BLaER1 (cell line): Measurements from ENCODE around the gene PLCG1.

ENCODE experiments used
- H3K27ac ChIP-seq: shearing (Covaris generic); formaldehyde crosslinking; 2 replicates; pipeline ENCODE4 v1.8.1; 2022
- H3K27me3 ChIP-seq: shearing (Covaris generic); formaldehyde crosslinking; 2 replicates; pipeline ENCODE4 v1.8.1; 2022
- H3K36me3 ChIP-seq: shearing (Covaris generic); formaldehyde crosslinking; 2 replicates; pipeline ENCODE4 v1.8.1; 2022
- H3K4me1 ChIP-seq: shearing (Covaris generic); formaldehyde crosslinking; 2 replicates; pipeline ENCODE4 v1.8.1; 2022
- H3K4me2 ChIP-seq: shearing (Covaris generic); formaldehyde crosslinking; 2 replicates; pipeline ENCODE4 v1.8.1; 2022
- H3K4me3 ChIP-seq: shearing (Covaris generic); formaldehyde crosslinking; 2 replicates; pipeline ENCODE4 v1.8.1; 2022
- H3K9ac ChIP-seq: shearing (Covaris generic); formaldehyde crosslinking; 2 replicates; pipeline ENCODE4 v1.8.1; 2022
- H3K9me3 ChIP-seq: shearing (Covaris generic); formaldehyde crosslinking; 2 replicates; pipeline ENCODE4 v1.8.1; 2022
- H4K20me1 ChIP-seq: shearing (Covaris generic); formaldehyde crosslinking; 2 replicates; pipeline ENCODE4 v1.8.1; 2022
- Cebpa-rat ChIP-seq: shearing (Covaris generic); IDR thresholded peaks from 2 replicates; pipeline ENCODE4 v1.8.1; 2022

The PLCG1 gene

GRCh38 chr20:41135187-41135887, 2.0 kb upstream of the PLCG1 start:
- Histone ChIP-seq H3K4me3 (no peak overlapping the region), H3K36me3 (peaks cover 7% of the 10 kb centered on the region; the same call in 1 of the 2 replicates), H3K4me1 (peaks cover 36% of the 10 kb centered on the region), H3K4me2 (peak overlapping the region; percentile 90; the same call in 1 of the 2 replicates), H4K20me1 (peaks cover 26% of the 10 kb centered on the region), H3K9ac (no peak overlapping the region), H3K27ac (no peak overlapping the region), H3K27me3 (no peaks in the 10 kb centered on the region), H3K9me3 (no peaks in the 10 kb centered on the region)
- no peak for TF ChIP-seq Cebpa-rat

GRCh38 chr20:41135888-41136679, 1.3 kb upstream of the PLCG1 start:
- peaks cover 43% of the 10 kb centered on the region for H3K4me1 ChIP-seq
- H3K27ac ChIP-seq: peak overlapping the region; percentile 97
- H3K36me3 ChIP-seq: peaks cover 7% of the 10 kb centered on the region; the same call in 1 of the 2 replicates

GRCh38 chr20:41137614-41138474, 501 bp downstream of the PLCG1 start:
- H3K4me2 ChIP-seq: peak overlapping the region; percentile 88
- no peaks in the 10 kb centered on the region for H3K9me3 ChIP-seq
- H3K4me1 ChIP-seq: peaks cover 61% of the 10 kb centered on the region
- H3K36me3 ChIP-seq: peaks cover 17% of the 10 kb centered on the region; the same call in 1 of the 2 replicates
- peak overlapping the region; percentile 92 for H3K4me3 ChIP-seq
- peaks cover 51% of the 10 kb centered on the region for H4K20me1 ChIP-seq
- H3K27ac ChIP-seq: peak overlapping the region; percentile 97
- no peaks in the 10 kb centered on the region for H3K27me3 ChIP-seq
- TF ChIP-seq Cebpa-rat: no peak
- H3K9ac ChIP-seq: peak overlapping the region; percentile 94

More at GRCh38 chr20:41135888-41136679, 1.3 kb upstream of the PLCG1 start:
- Histone ChIP-seq H3K4me2 (peak overlapping the region; percentile 90), H3K4me3 (peak overlapping the region; percentile 92), H4K20me1 (peaks cover 33% of the 10 kb centered on the region), H3K9me3 (no peaks in the 10 kb centered on the region), H3K27me3 (no peaks in the 10 kb centered on the region), H3K9ac (peak overlapping the region; percentile 94)
- no peak for TF ChIP-seq Cebpa-rat

- peak overlapping the region; percentile 94 for H3K9ac ChIP-seq
- peaks cover 25% of the 10 kb centered on the region; the same call in 1 of the 2 replicates for H3K36me3 ChIP-seq
- H3K27me3 ChIP-seq: no peaks in the 10 kb centered on the region
- peaks cover 69% of the 10 kb centered on the region for H3K4me1 ChIP-seq
- H3K4me2 ChIP-seq: peak overlapping the region; percentile 88
- H3K27ac ChIP-seq: peak overlapping the region; percentile 97
- H4K20me1 ChIP-seq: peaks cover 59% of the 10 kb centered on the region
- peak overlapping the region; percentile 92 for H3K4me3 ChIP-seq
- TF ChIP-seq Cebpa-rat: no peak
- no peaks in the 10 kb centered on the region for H3K9me3 ChIP-seq
Measured at GRCh38 chr20:41138475-41139226, 1.3 kb downstream of the PLCG1 start.

GRCh38 chr20:41139227-41140093, 2.1 kb downstream of the PLCG1 start:
- Histone ChIP-seq H3K9ac (peak overlapping the region; percentile 94), H3K4me3 (peak overlapping the region; percentile 92), H3K4me1 (peaks cover 73% of the 10 kb centered on the region), H3K36me3 (peaks cover 33% of the 10 kb centered on the region), H4K20me1 (peaks cover 67% of the 10 kb centered on the region), H3K27me3 (no peaks in the 10 kb centered on the region), H3K9me3 (no peaks in the 10 kb centered on the region), H3K4me2 (peak overlapping the region; percentile 88), H3K27ac (peak overlapping the region; percentile 97)
- no peak for TF ChIP-seq Cebpa-rat

GRCh38 chr20:41140226-41141133, 3.1 kb downstream of the PLCG1 start:
- TF ChIP-seq Cebpa-rat: no peak
- Histone ChIP-seq H3K27ac (peak overlapping the region; percentile 74), H3K36me3 (peaks cover 43% of the 10 kb centered on the region), H4K20me1 (peaks cover 77% of the 10 kb centered on the region), H3K4me1 (peaks cover 80% of the 10 kb centered on the region), H3K9ac (peak overlapping the region; percentile 94), H3K4me2 (peak overlapping the region; percentile 88), H3K9me3 (no peaks in the 10 kb centered on the region), H3K4me3 (peak overlapping the region; percentile 44; the same call in 1 of the 2 replicates), H3K27me3 (no peaks in the 10 kb centered on the region)

- peak overlapping the region; percentile 44 for H3K4me3 ChIP-seq
- peaks cover 85% of the 10 kb centered on the region for H4K20me1 ChIP-seq
- H3K9ac ChIP-seq: peak overlapping the region; percentile 94
- no peaks in the 10 kb centered on the region for H3K9me3 ChIP-seq
- no peaks in the 10 kb centered on the region for H3K27me3 ChIP-seq
- peaks cover 51% of the 10 kb centered on the region for H3K36me3 ChIP-seq
- H3K27ac ChIP-seq: peak overlapping the region; percentile 74
- no peak for TF ChIP-seq Cebpa-rat
- peaks cover 80% of the 10 kb centered on the region for H3K4me1 ChIP-seq
- peak overlapping the region; percentile 88 for H3K4me2 ChIP-seq
Measured at GRCh38 chr20:41141153-41141815, 3.9 kb downstream of the PLCG1 start.
